HG03095 (cell line): ENCODE measurements around the gene CRIP2.

Experiments used
- ATAC-seq: cut with Tn5 transposase; IDR thresholded peaks from one replicate; pipeline ENCODE4 v1.9.1; 2021; ENCODE audit warnings: moderate library complexity; ENCODE audit not compliant: unreplicated experiment

Gene CRIP2

DNA sequence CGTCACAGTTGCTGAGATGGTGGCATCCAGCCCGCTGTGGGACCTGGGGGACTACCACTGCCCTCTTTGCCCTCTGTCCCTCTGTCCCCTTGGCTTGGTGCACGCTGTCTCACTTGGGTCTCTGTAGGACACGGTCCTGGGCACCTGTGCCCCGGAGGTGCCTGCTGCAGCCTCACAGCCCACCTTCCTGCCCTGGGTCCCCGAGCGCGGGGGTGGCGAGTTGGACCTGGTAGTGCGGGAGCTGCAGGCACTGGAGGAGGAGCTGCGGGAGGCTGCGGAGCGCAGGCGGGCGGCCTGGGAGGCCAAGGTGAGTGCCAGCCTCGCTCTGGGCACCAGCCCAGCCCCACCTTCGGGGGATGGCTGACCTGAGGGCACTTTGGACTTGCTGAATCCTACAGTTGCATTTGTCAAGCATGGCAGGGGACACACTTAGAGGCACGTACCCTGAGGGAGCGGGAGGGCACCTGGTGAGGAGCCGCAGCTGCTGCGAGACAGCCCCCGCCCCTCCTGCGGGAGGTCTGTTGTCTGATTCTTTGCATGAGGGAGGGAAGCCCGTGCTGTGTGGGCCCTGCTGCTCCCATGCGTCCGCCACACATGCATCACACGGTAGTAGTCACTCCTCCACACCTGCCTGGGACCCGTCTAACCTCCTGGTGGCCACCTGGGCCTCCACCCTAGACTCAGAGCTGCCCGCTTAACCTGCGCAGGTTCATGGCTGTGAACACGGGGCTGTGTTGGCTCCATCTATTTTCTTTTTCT is 23.2 kb downstream of the CRIP2 start:
- ATAC-seq: no peak

DNA sequence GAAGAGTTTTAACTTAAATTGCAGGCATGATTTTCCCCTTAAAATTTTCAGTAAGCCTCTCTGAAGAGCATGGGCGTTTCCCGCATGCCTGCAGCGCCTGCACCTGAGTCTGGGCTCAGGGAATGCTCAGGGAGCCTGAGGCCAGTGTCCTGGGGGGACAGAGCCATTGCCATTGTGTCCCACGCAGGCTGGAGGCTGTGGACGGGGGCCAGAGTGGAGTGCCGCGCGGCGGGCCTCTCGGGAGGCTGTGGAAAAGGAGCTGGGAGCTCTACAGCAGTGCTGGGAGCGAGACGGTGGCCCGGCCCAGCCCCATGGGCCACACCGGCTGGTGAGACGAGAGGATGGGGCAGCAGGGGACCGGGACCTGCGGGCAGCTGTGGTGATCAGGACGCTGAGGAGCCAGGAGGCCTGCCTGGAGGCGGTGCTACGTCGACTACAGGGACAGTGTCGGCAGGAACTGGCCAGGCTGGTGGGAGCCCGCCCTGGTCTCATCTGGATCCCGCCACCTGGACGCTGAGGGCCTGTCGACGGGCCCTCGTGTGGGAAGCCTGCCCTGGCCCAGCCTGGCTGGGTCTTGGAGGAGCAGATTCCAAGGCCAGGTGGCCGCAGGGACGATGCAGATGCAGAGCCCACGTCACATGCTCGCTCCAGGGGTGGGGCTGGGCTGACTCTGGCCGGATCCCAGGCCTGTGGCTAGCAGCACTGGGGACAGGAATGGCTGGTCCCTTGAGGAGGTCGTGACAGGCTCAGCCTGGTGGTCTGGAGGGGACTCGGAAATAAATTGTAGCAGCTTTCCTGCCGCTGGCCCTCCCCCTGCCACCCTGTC is 24.0 kb downstream of the CRIP2 start:
- ATAC-seq: no peak

DNA sequence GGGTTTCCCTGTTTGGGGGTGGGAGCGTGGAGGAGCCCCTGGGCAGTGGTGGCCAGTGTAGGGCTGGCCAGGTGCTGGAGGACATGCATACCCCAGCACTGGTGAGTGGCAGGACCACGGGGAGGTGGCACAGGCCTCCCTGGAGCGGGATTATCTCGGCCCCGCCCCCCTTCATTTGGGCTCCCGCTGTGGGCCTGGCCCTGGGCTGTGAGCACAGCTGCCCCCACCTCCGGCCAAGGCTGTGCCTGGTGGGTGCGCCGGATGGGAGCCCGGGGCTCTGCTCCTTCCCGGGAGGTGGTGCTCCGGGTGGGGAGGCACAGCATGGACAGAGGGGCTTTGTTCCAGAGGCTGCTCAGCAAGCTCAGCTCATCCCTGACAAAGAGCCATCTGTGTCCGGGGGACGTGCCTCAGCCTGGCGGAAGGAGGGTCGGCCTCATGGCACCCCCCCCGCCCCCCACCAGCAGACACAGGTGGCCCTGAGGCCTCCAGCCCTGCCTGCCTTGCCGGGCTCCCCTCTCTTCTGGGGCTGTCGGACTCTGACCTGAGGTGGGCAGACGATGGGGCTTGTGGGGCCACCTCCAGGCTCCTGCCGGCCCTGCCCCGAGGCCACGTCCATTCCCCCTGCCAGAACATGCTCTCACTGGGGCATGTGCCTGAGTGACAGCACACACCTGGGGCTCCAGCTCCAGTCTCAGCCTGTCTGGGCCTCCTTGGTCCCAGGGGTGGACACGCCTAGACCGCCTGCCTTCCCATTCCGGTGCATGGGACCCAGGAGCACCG is 24.8 kb downstream of the CRIP2 start:
- no peak for ATAC-seq

DNA sequence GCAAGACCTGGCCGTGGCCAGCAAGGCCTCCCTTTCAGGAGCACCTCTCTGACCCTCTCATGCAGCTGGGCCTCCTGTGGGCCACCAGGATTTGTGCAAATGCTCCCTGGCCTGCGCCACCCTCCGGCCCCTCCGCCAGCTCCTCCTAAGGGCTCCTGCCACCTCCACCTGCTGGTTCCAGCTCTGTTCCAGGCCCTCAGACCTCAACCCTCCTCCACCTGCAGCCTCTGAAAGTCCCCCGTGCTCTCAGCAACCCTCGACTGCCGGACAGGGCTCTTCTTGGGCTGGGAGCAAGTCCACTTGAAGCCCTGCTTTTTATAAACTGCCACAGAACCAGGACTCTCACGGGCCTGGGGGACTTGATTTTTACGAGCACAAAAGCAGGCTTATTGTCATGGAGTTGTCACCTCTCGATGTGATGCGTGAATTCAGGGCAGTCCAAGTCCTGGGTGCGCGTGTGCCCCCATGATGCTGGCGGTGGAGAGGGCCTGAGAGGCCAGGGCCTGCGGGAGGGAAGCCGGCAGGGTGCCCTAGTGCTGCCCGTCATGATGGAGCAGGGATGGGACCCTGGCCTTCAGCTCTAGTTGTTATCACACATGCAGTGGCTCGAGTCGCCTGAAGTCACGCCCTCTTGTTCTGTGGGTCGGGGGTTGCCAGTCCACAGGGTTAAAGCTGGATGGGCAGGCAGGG is 25.6 kb downstream of the CRIP2 start:
- ATAC-seq: no peak

DNA sequence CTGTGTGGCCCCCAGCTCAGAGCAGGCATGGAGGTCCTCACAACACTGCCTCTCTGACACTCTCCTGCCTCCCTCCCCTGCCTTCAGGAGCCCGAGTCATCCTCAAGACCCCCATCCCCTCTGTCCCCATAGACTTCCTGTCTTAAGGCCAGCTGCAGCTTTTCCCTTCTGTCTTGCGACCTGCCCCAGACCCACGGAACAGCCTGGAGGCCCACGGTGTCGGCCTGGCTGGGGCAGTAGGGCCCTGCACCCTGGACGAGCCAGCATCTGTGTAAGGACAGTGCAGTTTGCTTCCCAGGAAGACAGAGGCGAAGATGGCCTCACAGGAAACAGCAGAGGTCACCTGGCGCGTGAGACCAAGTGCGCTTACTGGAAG is 26.1 kb downstream of the CRIP2 start:
- ATAC-seq: no peak

DNA sequence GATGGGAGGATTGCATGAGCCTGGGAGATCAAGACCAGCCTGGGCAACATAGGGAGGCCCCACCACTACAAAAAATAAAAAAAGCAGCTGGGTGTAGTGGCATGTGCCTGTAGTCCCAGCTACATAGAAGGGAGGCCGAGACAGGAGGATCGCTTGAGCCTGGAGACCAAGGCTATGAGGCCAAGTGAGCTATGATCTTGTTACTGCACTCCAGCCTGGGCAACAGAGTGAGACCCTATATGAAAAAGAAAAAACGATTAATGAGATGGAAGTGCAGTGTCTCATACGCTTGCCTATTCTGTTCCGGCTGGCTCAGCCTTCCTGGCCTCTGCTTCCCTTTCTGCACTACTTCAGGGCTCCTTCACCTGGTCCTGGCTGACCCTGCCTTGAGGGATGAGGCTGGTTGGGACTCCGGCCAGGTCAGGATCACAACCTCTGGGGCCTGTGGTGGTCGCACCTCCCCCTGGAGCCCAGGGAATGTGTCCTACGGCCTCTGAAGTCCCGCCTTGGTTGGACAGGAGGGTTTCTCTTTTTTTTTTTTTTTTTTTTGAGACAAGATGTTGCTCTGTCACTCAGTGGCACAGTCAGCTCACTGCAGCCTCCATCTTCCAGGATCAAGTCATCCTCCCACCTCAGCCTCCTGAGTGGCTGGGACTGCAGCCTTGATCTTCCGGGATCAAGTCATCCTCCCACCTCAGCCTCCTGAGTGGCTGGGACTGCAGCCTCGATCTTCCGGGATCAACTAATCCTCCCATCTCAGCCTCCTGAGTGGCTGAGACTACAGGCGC is 27.1 kb downstream of the CRIP2 start:
- no peak for ATAC-seq

DNA sequence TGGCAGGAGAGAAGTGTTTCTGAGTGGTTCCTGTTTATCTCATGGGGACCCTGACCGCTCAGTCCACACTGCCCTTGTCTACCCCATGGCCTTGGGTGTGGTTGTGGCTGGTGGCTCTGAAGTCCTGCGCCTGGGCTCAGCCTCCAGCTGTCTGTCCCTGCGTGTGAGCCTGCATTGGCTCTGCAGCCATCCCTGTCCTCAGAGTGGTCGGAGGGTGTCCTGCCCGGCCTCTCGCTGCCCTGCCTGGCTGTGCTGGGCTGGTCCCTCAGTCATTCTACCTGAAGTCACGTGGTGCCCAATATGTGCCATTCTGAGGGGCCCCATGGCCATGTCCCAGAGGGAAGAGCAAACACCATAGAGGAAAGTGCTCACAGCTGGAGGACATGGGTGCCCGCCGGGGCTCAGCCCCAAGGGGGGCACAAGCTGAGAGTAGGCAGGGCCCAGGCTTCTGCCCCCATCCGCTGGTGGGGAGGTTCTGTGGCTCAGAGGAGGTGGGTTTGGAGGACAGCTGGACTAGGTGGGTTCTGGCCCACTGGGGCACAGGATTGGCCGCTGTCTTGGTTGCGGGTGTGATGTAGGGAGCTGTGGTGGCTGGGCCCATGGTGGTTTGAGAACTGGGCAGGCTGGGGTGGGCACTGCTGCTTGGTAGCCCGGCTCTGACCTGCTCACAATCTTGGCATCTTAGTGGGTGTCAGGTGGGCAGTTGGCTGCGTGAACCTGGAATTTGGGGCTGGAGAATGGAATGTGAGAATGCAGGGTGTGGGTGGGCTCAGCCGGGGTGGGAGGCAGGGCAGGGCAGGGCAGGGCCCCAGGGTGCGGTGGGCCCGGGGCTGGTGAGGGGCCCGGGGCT is 28.1 kb downstream of the CRIP2 start:
- ATAC-seq: no peak

DNA sequence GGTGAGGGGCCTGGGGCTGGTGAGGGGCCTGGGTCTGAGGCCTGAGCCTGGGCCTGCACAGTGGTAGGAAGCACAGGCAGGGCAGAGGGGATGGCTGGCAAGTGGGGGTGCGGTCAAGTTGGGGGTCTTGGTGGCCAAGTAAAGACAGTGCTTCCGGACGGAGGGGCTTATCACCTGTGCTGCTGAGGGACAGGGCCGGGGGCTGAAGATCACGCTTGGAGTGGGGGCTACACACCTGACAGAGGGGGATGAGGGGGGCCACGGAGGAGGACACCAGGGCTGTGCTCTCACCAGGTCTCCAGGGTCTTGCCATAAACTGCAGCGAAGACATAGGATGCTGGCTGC is 28.6 kb downstream of the CRIP2 start:
- no peak for ATAC-seq

DNA sequence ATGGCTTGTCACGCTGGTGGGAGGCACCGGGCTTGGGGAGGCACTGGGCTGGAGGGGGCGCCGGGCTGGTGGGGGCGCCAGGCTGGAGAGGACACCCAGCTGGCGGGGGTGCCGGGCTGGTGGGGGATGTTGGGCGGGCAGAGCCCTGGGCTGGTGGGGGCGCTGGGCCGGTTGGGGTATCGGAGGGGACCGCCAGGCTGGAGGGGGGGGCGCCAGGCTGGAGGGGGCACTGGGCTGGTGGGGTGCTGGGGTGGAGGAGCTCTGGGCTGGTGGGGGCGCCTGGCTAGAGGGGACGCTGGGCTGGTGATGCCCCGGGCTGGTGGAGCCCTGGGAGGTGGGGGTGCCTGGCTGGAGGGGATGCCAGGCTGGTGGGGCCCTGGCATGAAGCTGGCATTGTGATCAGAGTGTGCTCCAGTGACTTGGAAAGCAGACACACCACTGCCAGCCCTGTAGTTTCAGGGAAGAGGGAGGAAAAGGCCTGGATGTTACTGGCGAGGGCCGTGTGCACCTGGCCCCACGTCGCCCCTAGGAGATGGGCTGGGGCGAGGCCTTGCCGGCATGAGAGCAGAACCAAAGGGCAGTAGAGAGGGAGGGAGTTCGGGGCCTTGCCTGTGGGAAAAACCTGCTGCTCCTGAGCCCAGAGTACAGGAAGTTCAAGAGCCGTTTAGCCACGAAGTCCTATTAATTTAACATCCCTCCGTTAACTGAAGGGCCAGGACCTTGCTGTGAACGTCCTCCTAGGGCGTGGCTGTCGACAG is 29.5 kb downstream of the CRIP2 start:
- ATAC-seq: no peak

DNA sequence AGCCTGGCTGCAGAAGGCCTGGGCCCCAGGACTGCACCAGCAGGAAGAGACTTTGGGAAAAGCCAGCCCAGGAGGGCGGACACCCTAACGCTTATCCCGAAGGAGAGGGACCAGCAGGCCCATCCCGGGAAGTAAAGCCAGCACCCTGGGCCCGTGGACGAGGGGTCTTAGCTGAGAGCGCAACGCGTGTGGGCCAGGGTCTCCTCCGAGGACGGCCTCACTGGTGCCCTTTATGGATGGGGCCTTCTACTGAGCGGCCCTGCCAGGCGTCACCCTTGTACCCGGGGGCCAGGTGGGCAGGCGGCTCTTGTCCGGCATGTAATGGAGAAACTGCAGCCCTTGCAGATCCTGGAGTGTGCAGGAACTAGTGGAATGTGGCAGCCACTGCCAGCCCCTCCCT is 30.5 kb downstream of the CRIP2 start:
- ATAC-seq: no peak

DNA sequence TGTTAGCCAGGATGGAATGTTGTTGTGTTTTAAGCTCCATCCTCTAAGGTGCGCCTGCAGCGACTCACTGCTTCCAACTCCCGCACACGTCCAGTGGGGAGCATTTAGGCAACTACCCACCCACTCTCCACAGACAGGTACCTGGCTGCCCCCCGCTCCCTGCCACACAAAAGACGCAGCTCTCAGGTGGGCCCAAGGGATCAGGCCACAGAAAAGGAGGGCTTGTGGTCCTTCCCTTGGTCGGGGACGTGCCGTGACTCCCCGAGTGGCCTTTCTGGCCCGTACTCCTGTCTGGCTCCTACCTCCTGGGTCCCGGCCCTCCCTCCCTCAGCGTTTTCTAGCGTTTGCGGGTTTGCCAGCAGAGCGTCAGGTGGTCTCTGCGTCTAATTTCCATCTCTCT is 32.6 kb downstream of the CRIP2 start:
- ATAC-seq: no peak

DNA sequence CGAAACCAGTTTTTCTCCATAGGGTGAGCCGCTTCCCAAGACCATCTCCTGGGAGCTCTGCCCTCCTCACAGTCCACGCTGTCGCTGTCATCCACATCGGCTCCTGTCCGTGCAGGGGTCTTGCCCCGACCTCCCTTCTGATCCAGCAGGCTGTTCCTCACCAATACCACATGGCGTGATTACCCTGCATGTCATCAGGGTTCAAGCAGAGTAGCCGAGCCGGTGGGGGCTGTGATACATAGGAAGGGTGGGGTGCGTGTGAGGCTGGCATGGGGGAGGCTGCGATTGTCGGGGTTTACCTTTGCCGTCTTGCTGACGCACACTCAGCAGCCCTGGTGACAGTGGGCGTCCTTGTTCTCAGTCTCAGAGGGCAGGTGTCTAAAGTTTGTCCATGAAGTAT is 33.4 kb downstream of the CRIP2 start:
- no peak for ATAC-seq

DNA sequence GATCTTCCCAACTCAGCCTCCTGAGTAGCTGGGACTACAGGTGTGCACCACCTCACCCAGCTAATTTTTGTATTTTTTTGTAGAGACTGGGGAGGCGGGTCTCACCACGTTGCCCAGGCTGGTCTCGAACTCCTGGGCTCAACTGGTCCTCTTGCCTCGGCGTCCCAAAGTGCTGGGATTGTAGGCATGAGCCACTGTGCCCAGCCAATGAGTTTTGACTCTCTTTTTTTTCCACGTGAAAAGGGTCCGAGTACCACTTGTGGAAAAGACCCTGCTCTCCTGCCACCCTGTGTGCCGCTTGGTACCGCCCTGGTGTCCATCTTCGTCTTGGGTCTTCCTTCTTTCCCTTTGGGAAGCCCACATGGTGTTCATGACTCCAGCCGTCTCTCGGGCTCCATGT is 34.0 kb downstream of the CRIP2 start:
- ATAC-seq: no peak

DNA sequence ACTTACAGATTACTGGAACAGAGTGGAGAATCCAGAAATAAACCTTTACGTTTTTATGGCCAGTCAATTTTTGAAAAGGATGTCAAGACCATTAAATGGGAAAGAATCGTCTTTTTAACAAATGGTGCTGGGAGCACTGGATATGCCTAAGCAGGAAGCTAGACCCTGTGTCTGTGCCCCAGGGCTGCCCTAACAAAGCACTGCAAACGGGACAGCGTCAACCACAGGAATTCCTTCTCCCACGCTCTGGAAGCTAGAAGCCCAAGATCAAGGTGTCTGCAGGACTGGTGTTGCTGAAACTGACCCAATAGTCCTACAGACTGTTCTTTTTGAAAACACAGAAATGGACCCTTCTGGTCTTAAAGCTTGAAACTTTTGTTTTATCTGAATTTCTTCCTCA is 42.5 kb downstream of the CRIP2 start:
- no peak for ATAC-seq

DNA sequence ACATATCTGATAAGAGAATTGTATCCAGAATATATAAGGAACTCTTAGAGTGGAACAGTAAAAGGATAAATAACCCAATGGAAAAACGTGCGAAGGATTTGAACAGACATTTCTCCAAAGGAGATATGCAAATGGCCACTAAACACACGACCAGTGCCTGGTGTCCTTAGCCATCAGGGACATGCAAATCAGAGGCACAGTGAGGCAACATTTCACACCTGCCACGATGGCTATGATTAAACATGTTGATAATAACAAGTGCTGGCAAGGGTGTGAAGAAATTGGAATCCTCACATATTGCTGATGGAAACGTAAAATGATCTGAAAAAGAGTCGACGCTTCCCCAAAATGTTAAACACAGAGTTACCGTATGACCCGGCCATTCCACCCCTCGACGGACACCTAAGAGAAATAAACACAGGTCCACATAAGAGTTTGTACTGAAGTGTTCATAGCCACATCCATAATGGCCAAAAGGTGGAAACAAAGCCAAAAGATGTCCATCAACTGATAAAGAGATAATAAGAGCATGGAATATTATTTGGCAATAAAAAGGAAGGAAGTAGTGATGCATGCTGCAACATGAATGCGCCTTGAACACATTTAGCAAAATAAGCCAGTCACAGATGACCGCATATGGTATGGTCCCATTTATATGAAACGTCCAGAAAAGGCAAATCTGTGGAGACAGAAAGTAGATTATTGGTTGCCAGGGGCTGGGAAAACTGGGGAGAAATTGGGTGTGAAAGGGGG is 45.5 kb downstream of the CRIP2 start:
- no peak for ATAC-seq

DNA sequence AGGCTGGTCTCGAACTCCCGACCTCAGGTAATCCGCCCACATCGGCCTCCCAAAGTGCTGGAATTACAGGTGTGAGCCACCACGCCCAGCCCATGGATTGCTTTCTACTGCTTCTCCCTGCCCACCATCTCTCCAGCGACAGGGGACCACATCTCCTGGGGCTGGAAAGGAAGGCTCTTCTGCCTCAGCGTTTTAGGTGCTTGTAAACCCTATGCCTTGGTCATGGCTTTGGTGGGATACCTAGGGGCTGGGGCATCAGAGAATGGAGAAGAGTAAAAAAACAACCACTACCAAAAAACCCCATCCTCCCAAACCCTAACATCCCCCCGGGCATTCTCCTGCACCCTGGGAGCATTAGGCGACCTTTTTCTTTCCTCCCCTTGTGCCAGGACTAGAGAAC is 50.7 kb downstream of the CRIP2 start:
- no peak for ATAC-seq

DNA sequence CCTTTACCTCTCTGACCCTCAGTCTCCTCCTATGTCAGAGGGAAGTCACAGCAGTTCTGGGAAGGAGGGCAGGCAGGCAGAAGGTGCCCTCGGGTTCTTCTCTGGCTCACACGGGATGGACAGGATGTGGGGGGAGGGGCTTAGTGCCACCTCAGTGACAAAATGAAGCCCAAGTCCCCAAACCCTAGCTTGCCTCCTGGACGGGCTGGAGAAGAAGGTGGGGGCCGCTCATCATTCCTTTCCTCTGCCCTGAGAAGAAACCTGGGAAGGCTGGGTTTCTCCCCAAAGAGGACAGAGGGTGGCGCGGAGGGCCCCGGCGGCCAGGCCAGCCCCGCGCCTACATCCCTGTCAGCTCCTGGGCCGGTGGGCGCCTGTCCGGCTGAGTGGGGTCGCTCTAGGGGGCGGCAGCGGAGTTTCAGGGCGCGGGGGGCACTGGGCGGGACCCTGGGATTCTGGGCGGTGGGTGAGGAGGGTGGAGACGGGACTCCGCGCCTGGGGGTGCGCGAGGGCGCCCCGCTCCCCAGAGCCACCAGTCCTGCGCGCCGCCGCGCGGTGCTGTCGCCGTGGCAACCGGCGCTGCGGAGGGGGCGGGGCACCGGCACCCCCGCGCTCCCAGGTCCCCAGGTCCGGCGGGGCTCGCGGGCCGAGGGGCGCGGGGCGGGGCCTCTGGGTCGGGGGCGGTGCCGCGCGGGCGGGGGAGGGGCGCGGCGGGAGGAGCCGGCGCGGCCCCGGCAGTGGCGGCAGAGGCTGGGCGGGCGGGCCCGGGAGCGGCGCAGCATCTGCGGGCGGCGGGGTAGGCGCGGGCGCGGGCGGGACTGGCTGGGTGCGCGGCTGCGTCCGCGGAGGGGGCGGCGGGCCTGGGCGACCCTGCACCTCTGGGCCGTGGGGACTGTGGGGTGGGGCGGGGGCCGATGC is 51.5 kb downstream of the CRIP2 start, which contains the start of gene TMEM121:
Gene TMEM121 (plus strand): TSS at position 723 of the 915 bp plus-strand sequence. CDS start 2,252 bp downstream, outside the sequence.
- ATAC-seq: no peak
